ENCODE results near the gene REEP3. TPM values are rescaled to one million over a fixed set of nuclear protein-coding genes. Genes with fewer than 3 reads are reported as not detected.

Gene REEP3
- total RNA-seq, 1 experiment from 2014 or later: 135 TPM

DNA sequence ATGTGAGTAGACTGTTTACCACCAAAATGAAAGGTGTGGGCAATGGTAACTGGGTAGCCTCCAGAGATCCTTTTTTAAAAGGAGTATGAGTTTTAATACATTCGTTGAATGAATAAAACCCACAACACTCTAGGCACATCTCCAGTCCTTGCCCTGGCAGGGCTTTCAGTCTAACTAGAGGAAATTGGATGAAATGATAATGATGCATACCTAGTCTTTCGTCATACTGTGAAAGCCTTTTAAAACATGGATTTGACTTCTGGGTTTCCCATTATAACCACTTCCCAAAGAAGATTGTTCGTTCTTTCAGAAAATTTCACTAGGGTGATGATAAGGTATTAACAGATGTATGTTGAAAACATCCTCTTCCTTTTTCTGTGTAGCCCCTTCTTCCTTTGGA is 110.8 kb downstream of the REEP3 start:
- Histone ChIP-seq H3K4me3 (ENCODE audit: low read depth in 2 of 2, low read length in 2 of 2) (no peak overlapping the region; a peak in 1 of 4 replicates), H3K36me3 (ENCODE audit: control insufficient read depth, insufficient read depth, low read length) (no peaks in the 10 kb centered on the region), H3K4me1 (ENCODE audit: control insufficient read depth, insufficient read depth, low read length) (peaks cover 44% of the 10 kb centered on the region), H3K9me3 (ENCODE audit: control insufficient read depth, insufficient read depth, low read depth, low read length) (no peaks in the 10 kb centered on the region), H3K27me3 (ENCODE audit: control insufficient read depth, insufficient read depth, low read length) (no peaks in the 10 kb centered on the region), H3K27ac (ENCODE audit: low read length) (peak overlapping the region; percentile 98)
- no TSS peak for BruUV-seq (replicated peaks)
- no peak for DNase-seq (ENCODE audit: low read depth, low spot score)
- no peak for ATAC-seq
- intact Hi-C loops (cut with micrococcal nuclease; ENCODE audit: unreplicated experiment) (loop anchor here (2.0 to 5.0 kb wide), 2 partner anchors 80 to 465 kb away; no protein-coding TSS in a partner anchor), in situ Hi-C loops (cut with HindIII; ENCODE audit: low pct_unique_long_range_greater_than_20kb, low sequenced_read_pairs) (no loop called here)
- POLR2A ChIA-PET: no interaction called here
- CTCF ChIA-PET: interaction anchor here (0.9 kb wide), 1 partner anchor 465 kb away, joined by 3 read pairs; no protein-coding TSS in a partner anchor
- no peak for TF ChIP-seq SIN3A (IDR thresholded peaks at IDR 0.05; ENCODE audit: borderline replicate concordance, insufficient read depth, low read depth, low read length)
- no peak for TF ChIP-seq REST (IDR thresholded peaks at IDR 0.05; ENCODE audit: insufficient read depth in 1 of 2, low read depth in 2 of 2, low read length in 1 of 2)
- TF ChIP-seq POLR2AphosphoS5 (IDR thresholded peaks at IDR 0.05; ENCODE audit: low read depth, low read length): no peak
- TF ChIP-seq TCF7L2 (IDR thresholded peaks at IDR 0.05; ENCODE audit: low read depth, low read length): no peak
- no peak for TF ChIP-seq CTCF (IDR thresholded peaks at IDR 0.05)

- Histone ChIP-seq H3K9me3 (ENCODE audit: control insufficient read depth, insufficient read depth, low read depth, low read length) (no peaks in the 10 kb centered on the region), H3K4me3 (ENCODE audit: low read depth in 2 of 2, low read length in 2 of 2) (no peak overlapping the region), H3K36me3 (ENCODE audit: control insufficient read depth, insufficient read depth, low read length) (no peaks in the 10 kb centered on the region), H3K27me3 (ENCODE audit: control insufficient read depth, insufficient read depth, low read length) (no peaks in the 10 kb centered on the region), H3K27ac (ENCODE audit: low read length) (peak overlapping the region; percentile 37; the same call in 1 of the 2 replicates), H3K4me1 (ENCODE audit: control insufficient read depth, insufficient read depth, low read length) (peaks cover 28% of the 10 kb centered on the region)
- ChIA-PET POLR2A (no interaction called here), CTCF (interaction anchor here (1.4 to 2.2 kb wide), 2 partner anchors 79 to 87 kb away, joined by 4 to 32 read pairs; no protein-coding TSS in a partner anchor)
- in situ Hi-C loops (cut with HindIII; ENCODE audit: low pct_unique_long_range_greater_than_20kb, low sequenced_read_pairs): no loop called here
- peak; percentile 36 for DNase-seq (ENCODE audit: low read depth, low spot score)
- BruUV-seq (replicated peaks): no TSS peak
- TF ChIP-seq REST (IDR thresholded peaks at IDR 0.05; ENCODE audit: insufficient read depth in 1 of 2, low read depth in 2 of 2, low read length in 1 of 2) (no peak), SIN3A (IDR thresholded peaks at IDR 0.05; ENCODE audit: borderline replicate concordance, insufficient read depth, low read depth, low read length) (no peak), CTCF (IDR thresholded peaks at IDR 0.05) (peak; percentile 81), POLR2AphosphoS5 (IDR thresholded peaks at IDR 0.05; ENCODE audit: low read depth, low read length) (no peak), TCF7L2 (IDR thresholded peaks at IDR 0.05; ENCODE audit: low read depth, low read length) (no peak)
- intact Hi-C loops (cut with micrococcal nuclease; ENCODE audit: unreplicated experiment): loop anchor here (2.0 to 5.0 kb wide), 2 partner anchors 78 to 467 kb away; no protein-coding TSS in a partner anchor
- no peak for ATAC-seq
Observed at GRCh38 chr10:63633677-63634487, 112.7 kb downstream of the REEP3 start.
